ENCODE results near the gene ANKH. TPM values are rescaled to one million over a fixed set of nuclear protein-coding genes. Genes with fewer than 3 reads are reported as not detected.

ANKH gene
- total RNA-seq, 1 experiment from 2014 or later = 53.2 TPM

- Mint-ChIP-seq H3K27me3 (ENCODE audit: unreplicated experiment) (no peaks in the 10 kb centered on the region), H3K36me3 (ENCODE audit: insufficient read depth, unreplicated experiment) (peaks cover 17% of the 10 kb centered on the region), H3K9me3 (ENCODE audit: low read depth, unreplicated experiment) (no peaks in the 10 kb centered on the region), H3K4me1 (ENCODE audit: low read depth, unreplicated experiment) (no peaks in the 10 kb centered on the region), H3K27ac (ENCODE audit: unreplicated experiment) (no peak overlapping the region), H3K4me3 (ENCODE audit: low read depth, unreplicated experiment) (no peak overlapping the region)
- intact Hi-C loops (cut with micrococcal nuclease; ENCODE audit: unreplicated experiment) = no loop called here
- CTCF ChIA-PET = interaction anchor here (0.7 kb wide), 1 partner anchor 45 kb away, joined by 3 read pairs; no protein-coding TSS in a partner anchor
- BruUV-seq (replicated peaks) = no TSS peak
- TF ChIP-seq, protein P1, sequence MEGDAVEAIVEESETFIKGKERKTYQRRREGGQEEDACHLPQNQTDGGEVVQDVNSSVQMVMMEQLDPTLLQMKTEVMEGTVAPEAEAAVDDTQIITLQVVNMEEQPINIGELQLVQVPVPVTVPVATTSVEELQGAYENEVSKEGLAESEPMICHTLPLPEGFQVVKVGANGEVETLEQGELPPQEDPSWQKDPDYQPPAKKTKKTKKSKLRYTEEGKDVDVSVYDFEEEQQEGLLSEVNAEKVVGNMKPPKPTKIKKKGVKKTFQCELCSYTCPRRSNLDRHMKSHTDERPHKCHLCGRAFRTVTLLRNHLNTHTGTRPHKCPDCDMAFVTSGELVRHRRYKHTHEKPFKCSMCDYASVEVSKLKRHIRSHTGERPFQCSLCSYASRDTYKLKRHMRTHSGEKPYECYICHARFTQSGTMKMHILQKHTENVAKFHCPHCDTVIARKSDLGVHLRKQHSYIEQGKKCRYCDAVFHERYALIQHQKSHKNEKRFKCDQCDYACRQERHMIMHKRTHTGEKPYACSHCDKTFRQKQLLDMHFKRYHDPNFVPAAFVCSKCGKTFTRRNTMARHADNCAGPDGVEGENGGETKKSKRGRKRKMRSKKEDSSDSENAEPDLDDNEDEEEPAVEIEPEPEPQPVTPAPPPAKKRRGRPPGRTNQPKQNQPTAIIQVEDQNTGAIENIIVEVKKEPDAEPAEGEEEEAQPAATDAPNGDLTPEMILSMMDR (IDR thresholded peaks at IDR 0.05; ENCODE audit: unreplicated experiment) = no peak
- DNase-seq = no peak
Observed at GRCh38 chr5:14738050-14738449, 133.5 kb downstream of the ANKH start.

DNA sequence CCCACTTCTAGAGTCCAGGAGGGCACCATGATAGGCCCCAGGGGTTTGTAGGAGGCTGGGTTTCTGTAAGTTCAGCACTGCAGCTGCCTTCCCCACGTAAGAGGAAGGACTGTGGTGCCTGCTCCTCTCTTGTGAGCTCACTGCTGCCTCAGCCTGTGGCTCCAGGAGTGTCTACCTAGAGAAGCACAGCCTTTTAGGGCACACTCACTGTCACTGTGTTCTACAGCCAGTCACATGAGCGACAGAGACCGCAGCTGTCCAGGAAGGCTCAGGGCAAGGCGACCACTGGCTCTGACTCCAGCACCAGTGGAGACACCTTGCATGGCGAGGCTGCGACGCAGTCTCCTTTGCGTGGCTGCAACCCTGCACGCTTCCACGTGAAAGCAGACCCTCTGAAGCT is 134.3 kb downstream of the ANKH start:
- CTCF ChIA-PET = no interaction called here
- H3K27ac Mint-ChIP-seq (ENCODE audit: unreplicated experiment) = no peak overlapping the region
- DNase-seq = no peak
- H3K36me3 Mint-ChIP-seq (ENCODE audit: insufficient read depth, unreplicated experiment) = peaks cover 9% of the 10 kb centered on the region
- H3K4me1 Mint-ChIP-seq (ENCODE audit: low read depth, unreplicated experiment) = no peaks in the 10 kb centered on the region
- H3K4me3 Mint-ChIP-seq (ENCODE audit: low read depth, unreplicated experiment) = no peak overlapping the region
- TF ChIP-seq, protein P1 (IDR thresholded peaks at IDR 0.05; ENCODE audit: unreplicated experiment) = no peak
- H3K9me3 Mint-ChIP-seq (ENCODE audit: low read depth, unreplicated experiment) = no peaks in the 10 kb centered on the region
- BruUV-seq (replicated peaks) = no TSS peak
- no peaks in the 10 kb centered on the region for H3K27me3 Mint-ChIP-seq (ENCODE audit: unreplicated experiment)
- intact Hi-C loops (cut with micrococcal nuclease; ENCODE audit: unreplicated experiment) = no loop called here

- TF ChIP-seq, protein P1 (IDR thresholded peaks at IDR 0.05; ENCODE audit: unreplicated experiment) = no peak
- CTCF ChIA-PET = no interaction called here
- no peaks in the 10 kb centered on the region for H3K4me1 Mint-ChIP-seq (ENCODE audit: low read depth, unreplicated experiment)
- H3K36me3 Mint-ChIP-seq (ENCODE audit: insufficient read depth, unreplicated experiment) = peaks cover 7% of the 10 kb centered on the region
- no peaks in the 10 kb centered on the region for H3K27me3 Mint-ChIP-seq (ENCODE audit: unreplicated experiment)
- H3K27ac Mint-ChIP-seq (ENCODE audit: unreplicated experiment) = no peak overlapping the region
- BruUV-seq (replicated peaks) = no TSS peak
- DNase-seq = no peak
- no peaks in the 10 kb centered on the region for H3K9me3 Mint-ChIP-seq (ENCODE audit: low read depth, unreplicated experiment)
- intact Hi-C loops (cut with micrococcal nuclease; ENCODE audit: unreplicated experiment) = no loop called here
- no peak overlapping the region for H3K4me3 Mint-ChIP-seq (ENCODE audit: low read depth, unreplicated experiment)
Observed at GRCh38 chr5:14735944-14736343, 135.6 kb downstream of the ANKH start.

DNA sequence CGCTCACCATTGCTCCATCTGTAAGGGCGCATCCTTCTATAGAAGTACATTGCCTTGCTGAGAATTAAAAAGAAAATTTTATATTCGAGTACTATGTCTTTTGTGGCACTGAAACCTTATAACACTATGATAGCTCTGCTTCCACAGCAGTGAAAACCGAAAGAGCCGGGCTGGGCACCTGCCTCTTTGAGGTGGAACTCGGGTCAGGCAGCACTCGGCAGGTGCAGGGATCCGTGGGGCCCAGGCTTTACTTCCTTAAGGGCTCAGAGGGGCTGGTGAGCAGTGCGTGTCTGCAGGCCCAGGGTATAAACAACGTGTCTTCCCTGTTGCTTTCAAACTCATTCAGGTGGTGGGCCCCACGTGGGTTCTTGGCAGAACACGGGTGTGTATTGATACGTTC is 137.2 kb downstream of the ANKH start:
- Mint-ChIP-seq H3K4me1 (ENCODE audit: low read depth, unreplicated experiment) (no peaks in the 10 kb centered on the region), H3K4me3 (ENCODE audit: low read depth, unreplicated experiment) (no peak overlapping the region), H3K27me3 (ENCODE audit: unreplicated experiment) (no peaks in the 10 kb centered on the region), H3K27ac (ENCODE audit: unreplicated experiment) (no peak overlapping the region), H3K9me3 (ENCODE audit: low read depth, unreplicated experiment) (no peaks in the 10 kb centered on the region), H3K36me3 (ENCODE audit: insufficient read depth, unreplicated experiment) (peaks cover 7% of the 10 kb centered on the region)
- CTCF ChIA-PET = no interaction called here
- intact Hi-C loops (cut with micrococcal nuclease; ENCODE audit: unreplicated experiment) = no loop called here
- no peak for DNase-seq
- no TSS peak for BruUV-seq (replicated peaks)
- TF ChIP-seq, protein P1 (IDR thresholded peaks at IDR 0.05; ENCODE audit: unreplicated experiment) = no peak
